ENCODE results near the gene RGL2. TPM values are rescaled to one million over a fixed set of nuclear protein-coding genes. Genes with fewer than 3 reads are reported as not detected.

RGL2 gene
- total RNA-seq, 1 donor from 2014 or later, result 117 TPM

DNA sequence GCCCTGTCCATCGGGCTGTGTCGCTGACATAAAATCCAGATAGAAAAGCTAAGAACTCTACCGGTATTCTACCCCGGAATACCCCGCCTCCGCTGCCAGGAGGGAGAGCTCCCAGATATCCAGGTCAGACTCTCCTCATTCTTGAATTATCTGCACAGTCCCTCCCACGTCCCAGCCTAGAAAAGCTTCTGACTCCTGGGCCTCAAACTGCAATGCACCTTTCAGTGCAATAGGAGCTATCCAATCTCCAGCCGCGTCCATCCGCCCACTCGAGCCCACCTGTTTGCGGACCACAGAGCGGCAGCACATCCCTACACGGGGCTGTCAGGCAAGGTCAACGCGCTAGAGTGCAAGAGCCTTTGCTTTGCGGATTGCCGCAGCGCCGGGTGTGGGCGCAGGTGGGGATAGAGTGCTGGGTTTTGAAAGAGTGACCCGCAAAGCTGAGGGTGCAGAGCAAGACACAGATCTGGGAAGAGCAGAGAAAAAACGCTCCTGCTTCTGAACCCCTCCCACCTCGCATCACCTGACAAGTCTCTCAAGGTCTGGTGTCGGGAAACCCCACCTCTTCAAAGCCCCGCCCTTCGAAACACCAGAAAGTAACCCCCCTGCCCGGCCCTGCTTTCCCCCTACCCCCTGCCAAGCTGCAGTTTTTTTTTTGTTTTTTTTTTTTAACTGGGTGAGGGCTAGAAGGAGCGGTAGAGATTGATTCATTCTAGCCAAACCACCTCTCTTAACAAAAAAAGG is 13.8 kb upstream of the RGL2 start:
- peaks cover 48% of the 10 kb centered on the region for H3K4me1 ChIP-seq
- intact Hi-C loops (cut with DNase I), result no loop called here

DNA sequence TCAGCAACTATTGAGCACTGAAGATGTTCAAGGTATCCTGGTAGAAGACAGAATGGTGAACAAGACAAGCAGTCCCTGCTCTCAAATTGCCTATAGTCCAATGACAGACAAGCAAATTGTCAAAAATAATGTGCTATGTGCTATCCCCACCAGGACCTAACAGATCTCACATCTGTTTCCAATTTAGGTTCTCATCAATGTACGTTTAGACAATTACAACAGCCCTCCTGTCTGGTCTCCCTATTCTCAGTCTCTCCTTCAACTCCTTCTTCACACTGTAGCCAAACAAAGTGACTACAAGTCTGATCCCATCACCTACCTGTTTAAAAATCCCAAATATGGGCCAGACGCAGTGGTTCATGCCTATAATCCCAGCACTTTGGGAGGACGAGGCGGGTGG is 7.6 kb upstream of the RGL2 start:
- H3K27me3 ChIP-seq (ENCODE audit: low read depth), result no peaks in the 10 kb centered on the region
- peaks cover 24% of the 10 kb centered on the region for H3K4me1 ChIP-seq
- DNase-seq (no peak), ATAC-seq (no peak)
- H3K4me3 ChIP-seq, result no peak overlapping the region
- intact Hi-C loops (cut with DNase I), result no loop called here
- H3K36me3 ChIP-seq, result peaks cover 92% of the 10 kb centered on the region
- TF ChIP-seq, protein P1, sequence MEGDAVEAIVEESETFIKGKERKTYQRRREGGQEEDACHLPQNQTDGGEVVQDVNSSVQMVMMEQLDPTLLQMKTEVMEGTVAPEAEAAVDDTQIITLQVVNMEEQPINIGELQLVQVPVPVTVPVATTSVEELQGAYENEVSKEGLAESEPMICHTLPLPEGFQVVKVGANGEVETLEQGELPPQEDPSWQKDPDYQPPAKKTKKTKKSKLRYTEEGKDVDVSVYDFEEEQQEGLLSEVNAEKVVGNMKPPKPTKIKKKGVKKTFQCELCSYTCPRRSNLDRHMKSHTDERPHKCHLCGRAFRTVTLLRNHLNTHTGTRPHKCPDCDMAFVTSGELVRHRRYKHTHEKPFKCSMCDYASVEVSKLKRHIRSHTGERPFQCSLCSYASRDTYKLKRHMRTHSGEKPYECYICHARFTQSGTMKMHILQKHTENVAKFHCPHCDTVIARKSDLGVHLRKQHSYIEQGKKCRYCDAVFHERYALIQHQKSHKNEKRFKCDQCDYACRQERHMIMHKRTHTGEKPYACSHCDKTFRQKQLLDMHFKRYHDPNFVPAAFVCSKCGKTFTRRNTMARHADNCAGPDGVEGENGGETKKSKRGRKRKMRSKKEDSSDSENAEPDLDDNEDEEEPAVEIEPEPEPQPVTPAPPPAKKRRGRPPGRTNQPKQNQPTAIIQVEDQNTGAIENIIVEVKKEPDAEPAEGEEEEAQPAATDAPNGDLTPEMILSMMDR (IDR thresholded peaks at IDR 0.05), result no peak
- no peaks in the 10 kb centered on the region for H3K9me3 ChIP-seq
- H3K27ac ChIP-seq, result no peak overlapping the region

More for the DNA sequence above, 13.8 kb upstream of the RGL2 start:
- peak; percentile 87 for DNase-seq
- Histone ChIP-seq H3K27me3 (ENCODE audit: low read depth) (no peaks in the 10 kb centered on the region), H3K9me3 (no peaks in the 10 kb centered on the region), H3K27ac (peak overlapping the region; percentile 98), H3K36me3 (peaks cover 46% of the 10 kb centered on the region), H3K4me3 (peak overlapping the region; percentile 96)
- TF ChIP-seq, protein P1 (IDR thresholded peaks at IDR 0.05), result no peak
- ATAC-seq, result peak; percentile 58 to 61

DNA sequence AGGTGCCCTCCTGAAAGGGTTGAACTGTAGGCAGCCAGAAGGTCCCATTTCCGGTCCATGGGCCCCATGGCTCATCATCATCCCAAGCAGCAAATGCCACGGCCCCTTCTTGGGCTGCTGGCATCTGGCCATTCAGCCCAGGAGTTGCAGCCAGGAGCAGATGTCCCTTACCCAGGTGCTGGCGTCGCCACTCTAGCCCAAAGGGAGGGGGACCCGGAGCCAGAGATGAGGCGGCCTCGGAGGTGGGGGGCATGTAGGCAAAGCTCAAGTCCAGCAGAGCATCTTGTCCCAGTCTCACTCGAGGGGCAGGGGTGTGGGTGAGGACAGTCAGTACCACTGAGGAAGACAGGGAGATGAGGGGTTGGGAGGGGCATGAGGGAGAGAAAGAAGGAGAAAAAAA is 6.3 kb upstream of the RGL2 start:
- DNase-seq (no peak), ATAC-seq (no peak)
- no peak overlapping the region for H3K4me3 ChIP-seq
- intact Hi-C loops (cut with DNase I), result no loop called here
- no peak overlapping the region for H3K27ac ChIP-seq
- peaks cover 80% of the 10 kb centered on the region for H3K36me3 ChIP-seq
- TF ChIP-seq, protein P1 (IDR thresholded peaks at IDR 0.05), result no peak
- H3K4me1 ChIP-seq, result peaks cover 24% of the 10 kb centered on the region
- H3K27me3 ChIP-seq (ENCODE audit: low read depth), result no peaks in the 10 kb centered on the region
- no peaks in the 10 kb centered on the region for H3K9me3 ChIP-seq

DNA sequence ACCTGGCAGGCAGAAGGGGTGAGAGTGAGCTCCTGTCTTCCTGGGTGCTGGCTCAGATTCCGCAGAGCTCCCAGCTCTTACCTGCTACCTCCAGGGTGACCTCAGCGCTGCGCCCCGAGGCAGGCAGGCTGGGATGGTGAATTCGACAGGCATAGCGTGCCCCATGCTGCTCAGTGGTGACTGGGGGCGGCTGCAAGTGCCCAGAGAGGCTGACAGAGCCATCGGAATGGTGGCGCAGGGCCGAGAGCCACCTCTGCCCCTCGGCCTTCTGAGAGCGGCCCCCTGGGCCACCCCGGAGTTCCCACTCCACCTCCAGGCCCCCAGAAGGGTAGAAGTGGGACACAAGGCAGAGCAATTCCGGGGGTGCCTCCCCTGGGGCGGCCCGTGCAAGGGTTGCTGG is 5.5 kb upstream of the RGL2 start:
- Histone ChIP-seq H3K27me3 (ENCODE audit: low read depth) (no peaks in the 10 kb centered on the region), H3K4me1 (peaks cover 27% of the 10 kb centered on the region), H3K27ac (no peak overlapping the region), H3K36me3 (peaks cover 71% of the 10 kb centered on the region), H3K4me3 (no peak overlapping the region), H3K9me3 (no peaks in the 10 kb centered on the region)
- intact Hi-C loops (cut with DNase I), result no loop called here
- DNase-seq (no peak), ATAC-seq (no peak)
- TF ChIP-seq, protein P1 (IDR thresholded peaks at IDR 0.05), result no peak

DNA sequence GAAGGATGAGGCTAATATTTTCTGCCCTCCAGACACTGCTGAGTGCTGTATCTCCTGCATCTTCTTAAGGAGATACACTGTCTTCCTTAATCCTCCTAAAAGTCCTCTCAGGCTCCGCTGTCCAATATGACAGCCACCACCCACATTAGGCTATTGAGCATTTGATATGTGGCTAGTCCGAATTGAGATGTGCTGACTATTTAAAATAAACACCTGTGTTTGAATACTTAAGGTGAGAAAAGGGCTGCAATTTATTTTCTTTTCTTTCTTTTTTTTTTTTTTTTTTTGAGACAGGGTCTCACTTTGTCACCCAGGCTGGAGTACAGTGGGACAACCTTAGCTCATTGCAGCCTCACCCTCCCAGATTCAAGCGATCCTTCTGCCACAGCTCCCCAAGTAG is 3.1 kb upstream of the RGL2 start:
- peaks cover 37% of the 10 kb centered on the region for H3K4me1 ChIP-seq
- no peaks in the 10 kb centered on the region for H3K9me3 ChIP-seq
- intact Hi-C loops (cut with DNase I), result no loop called here

More for the DNA sequence above, 3.1 kb upstream of the RGL2 start:
- TF ChIP-seq, protein P1 (IDR thresholded peaks at IDR 0.05), result no peak
- ATAC-seq (no peak), DNase-seq (no peak)
- Histone ChIP-seq H3K4me3 (no peak overlapping the region), H3K27ac (no peak overlapping the region), H3K36me3 (peaks cover 52% of the 10 kb centered on the region), H3K27me3 (ENCODE audit: low read depth) (no peaks in the 10 kb centered on the region)
